ENCODE data around the gene SCNN1G.

Gene SCNN1G

DNA sequence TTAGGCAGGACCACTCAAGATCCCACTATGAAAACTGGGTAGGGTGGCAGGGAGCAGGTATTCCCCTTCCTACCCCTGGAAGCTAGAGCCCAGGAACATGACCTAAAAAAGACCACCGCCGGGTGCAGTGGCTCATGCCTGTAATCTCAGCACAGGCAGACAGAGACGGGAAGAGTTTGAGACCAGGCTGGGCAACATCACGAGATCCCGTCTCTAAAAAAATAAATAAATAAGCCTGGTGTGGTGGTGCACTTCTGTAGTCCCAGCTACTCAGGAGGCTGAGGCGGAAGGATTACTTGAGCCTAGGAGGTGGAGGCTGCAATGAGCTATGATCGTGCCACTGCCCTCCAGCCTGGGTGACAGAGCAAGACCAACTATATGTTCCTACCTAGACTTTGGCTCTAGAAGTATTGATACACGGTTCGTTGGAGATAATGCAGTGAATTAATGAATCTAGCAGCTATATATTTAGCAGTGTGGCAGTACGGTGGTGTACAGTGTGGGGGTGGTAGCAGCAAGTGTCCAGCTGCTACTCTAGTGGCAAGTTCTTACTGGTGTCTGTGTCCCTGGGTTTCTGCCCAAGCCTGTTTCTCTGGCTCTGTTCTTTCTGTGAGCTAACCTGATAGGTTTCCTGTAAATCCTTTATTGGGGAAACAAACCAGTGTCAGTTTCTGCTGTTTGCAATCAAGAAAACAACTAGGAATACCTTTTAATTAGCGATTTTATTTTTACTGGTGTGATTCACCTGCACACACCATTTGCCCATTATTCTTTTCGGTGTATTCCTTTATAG, 30.0 kb upstream of the SCNN1G start:
- TF ChIP-seq FOXM1 (IDR thresholded peaks at IDR 0.05; ENCODE audit: borderline replicate concordance, low read depth) (no peak), EP300 (IDR thresholded peaks at IDR 0.05; ENCODE audit: borderline replicate concordance) (no peak), YY1 (IDR thresholded peaks at IDR 0.05; ENCODE audit: low read depth) (no peak), TCF12 (IDR thresholded peaks at IDR 0.05; ENCODE audit: low read depth) (no peak)
- TF ChIP-seq, protein P1, sequence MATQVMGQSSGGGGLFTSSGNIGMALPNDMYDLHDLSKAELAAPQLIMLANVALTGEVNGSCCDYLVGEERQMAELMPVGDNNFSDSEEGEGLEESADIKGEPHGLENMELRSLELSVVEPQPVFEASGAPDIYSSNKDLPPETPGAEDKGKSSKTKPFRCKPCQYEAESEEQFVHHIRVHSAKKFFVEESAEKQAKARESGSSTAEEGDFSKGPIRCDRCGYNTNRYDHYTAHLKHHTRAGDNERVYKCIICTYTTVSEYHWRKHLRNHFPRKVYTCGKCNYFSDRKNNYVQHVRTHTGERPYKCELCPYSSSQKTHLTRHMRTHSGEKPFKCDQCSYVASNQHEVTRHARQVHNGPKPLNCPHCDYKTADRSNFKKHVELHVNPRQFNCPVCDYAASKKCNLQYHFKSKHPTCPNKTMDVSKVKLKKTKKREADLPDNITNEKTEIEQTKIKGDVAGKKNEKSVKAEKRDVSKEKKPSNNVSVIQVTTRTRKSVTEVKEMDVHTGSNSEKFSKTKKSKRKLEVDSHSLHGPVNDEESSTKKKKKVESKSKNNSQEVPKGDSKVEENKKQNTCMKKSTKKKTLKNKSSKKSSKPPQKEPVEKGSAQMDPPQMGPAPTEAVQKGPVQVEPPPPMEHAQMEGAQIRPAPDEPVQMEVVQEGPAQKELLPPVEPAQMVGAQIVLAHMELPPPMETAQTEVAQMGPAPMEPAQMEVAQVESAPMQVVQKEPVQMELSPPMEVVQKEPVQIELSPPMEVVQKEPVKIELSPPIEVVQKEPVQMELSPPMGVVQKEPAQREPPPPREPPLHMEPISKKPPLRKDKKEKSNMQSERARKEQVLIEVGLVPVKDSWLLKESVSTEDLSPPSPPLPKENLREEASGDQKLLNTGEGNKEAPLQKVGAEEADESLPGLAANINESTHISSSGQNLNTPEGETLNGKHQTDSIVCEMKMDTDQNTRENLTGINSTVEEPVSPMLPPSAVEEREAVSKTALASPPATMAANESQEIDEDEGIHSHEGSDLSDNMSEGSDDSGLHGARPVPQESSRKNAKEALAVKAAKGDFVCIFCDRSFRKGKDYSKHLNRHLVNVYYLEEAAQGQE (IDR thresholded peaks at IDR 0.05; ENCODE audit: low read depth): no peak

DNA sequence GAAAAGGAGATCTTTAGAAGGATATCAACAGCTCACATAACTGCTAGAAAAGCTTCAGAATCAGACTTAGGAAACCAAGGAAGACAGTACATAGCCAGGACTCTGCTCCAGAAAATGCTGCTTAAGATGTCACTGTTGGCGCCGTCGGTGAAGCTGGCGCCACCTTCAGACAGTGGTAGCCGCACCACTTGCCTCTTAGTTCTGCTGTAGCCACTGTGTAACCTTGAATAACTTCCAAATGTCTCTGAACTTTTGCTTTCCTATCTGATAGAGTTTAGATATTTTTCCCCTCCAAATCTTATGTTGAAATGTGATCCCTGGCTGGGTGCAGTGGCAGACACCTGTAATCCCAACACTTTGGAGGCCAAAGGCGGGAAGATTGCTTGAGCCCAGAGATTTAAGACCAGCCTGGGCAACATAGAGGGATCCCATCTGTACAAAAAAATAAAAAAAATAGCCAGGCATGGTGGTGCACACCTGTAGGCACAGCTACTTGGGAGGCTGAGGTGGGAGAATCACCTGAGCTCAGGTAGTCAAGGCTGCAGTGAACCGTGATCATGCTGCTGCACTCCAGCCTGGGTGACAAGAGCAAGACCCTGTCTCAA, 27.0 kb upstream of the SCNN1G start:
- TF ChIP-seq RAD21 (IDR thresholded peaks at IDR 0.05; ENCODE audit: low read depth) (0 out of 2 replicates have a peak, but pooled peaks have one; percentile 7), EGR1 (IDR thresholded peaks at IDR 0.05) (no peak), TAF1 (IDR thresholded peaks at IDR 0.05; ENCODE audit: low read depth) (no peak)

DNA sequence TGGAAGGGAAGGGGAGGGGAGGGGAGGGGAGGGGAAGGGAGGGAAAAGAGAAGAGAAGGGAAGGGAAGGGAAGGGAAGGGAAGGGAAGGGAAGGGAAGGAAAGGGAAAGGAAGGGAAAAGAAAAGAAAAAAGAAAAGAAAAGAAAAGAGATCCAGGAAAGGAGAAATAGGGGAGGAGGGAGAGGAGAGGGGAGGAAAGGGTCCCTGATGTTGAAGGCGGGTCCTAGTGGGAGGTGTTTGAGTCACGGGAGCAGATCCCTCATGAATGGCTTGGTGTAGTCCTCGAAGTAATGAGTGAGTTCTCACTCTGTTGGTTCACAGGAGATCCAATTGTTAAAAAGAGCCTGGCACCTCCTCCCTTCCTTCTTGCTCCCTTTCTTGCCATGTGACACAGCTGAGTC, 26.4 kb upstream of the SCNN1G start:
- TF ChIP-seq ZBTB7A (IDR thresholded peaks at IDR 0.05; ENCODE audit: low read depth) (no peak), TAF1 (IDR thresholded peaks at IDR 0.05; ENCODE audit: low read depth) (no peak), EP300 (IDR thresholded peaks at IDR 0.05; ENCODE audit: borderline replicate concordance) (no peak), TCF12 (IDR thresholded peaks at IDR 0.05; ENCODE audit: low read depth) (no peak), CREB1 (IDR thresholded peaks at IDR 0.05; ENCODE audit: low read depth) (no peak), TEAD4 (IDR thresholded peaks at IDR 0.05) (no peak), CEBPB (IDR thresholded peaks at IDR 0.05) (no peak), EGR1 (IDR thresholded peaks at IDR 0.05) (no peak), NFIC (IDR thresholded peaks at IDR 0.05) (no peak), YY1 (IDR thresholded peaks at IDR 0.05; ENCODE audit: low read depth) (no peak)
- TF ChIP-seq, protein P2, sequence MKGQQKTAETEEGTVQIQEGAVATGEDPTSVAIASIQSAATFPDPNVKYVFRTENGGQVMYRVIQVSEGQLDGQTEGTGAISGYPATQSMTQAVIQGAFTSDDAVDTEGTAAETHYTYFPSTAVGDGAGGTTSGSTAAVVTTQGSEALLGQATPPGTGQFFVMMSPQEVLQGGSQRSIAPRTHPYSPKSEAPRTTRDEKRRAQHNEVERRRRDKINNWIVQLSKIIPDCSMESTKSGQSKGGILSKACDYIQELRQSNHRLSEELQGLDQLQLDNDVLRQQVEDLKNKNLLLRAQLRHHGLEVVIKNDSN (IDR thresholded peaks at IDR 0.05): no peak
- TF ChIP-seq, protein P3, sequence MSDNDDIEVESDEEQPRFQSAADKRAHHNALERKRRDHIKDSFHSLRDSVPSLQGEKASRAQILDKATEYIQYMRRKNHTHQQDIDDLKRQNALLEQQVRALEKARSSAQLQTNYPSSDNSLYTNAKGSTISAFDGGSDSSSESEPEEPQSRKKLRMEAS (IDR thresholded peaks at IDR 0.05): no peak

DNA sequence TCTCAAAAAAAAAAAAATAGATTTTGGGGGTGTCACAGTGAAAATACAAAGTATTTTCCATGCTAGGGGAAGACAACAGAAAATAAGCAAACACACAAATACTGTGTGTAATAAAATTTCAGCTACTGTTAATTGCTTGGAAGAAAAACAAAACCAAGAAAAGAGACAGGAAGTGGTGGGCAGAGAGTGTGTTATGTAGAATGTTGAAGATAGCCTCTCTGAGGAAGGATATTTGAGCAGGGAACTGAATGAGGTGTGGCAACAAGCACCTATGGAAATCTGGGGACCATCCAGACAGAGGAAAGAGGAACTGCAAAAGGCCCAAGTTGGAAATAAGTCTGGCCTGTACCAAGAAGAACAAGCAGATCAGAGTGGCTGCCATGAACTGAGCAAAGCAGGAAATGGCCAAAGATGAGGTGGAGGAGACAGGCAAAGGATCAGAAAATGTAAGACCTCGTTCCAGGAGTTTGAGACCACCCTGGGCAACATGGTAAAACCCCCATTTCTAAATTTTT, 25.5 kb upstream of the SCNN1G start:
- TF ChIP-seq EGR1 (IDR thresholded peaks at IDR 0.05) (no peak), TCF12 (IDR thresholded peaks at IDR 0.05; ENCODE audit: low read depth) (no peak), CREB1 (IDR thresholded peaks at IDR 0.05; ENCODE audit: low read depth) (no peak), RAD21 (IDR thresholded peaks at IDR 0.05; ENCODE audit: low read depth) (no peak), ZBTB7A (IDR thresholded peaks at IDR 0.05; ENCODE audit: low read depth) (no peak), CEBPB (IDR thresholded peaks at IDR 0.05) (no peak)

DNA sequence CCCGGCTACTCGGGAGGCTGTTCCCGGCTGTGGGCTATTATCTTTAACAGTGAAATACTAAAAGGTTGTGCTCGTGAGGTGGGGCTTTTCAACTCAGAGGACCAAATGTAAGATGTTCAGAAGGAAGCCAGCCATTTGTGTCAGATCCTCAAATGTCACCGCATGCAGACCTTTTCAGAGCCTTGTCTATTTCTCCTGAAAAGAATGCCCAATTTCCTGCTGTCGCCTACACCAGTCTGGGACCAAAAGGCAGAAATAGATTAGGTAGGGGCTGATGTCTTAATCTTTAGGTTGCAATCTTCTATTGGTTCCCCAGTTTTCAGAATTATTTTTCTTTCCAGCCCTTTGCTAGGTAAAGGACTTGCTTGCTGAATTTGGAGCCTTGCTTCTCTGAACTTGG, 24.4 kb upstream of the SCNN1G start:
- TF ChIP-seq, protein P1 (IDR thresholded peaks at IDR 0.05; ENCODE audit: low read depth): no peak
- TF ChIP-seq, protein P2 (IDR thresholded peaks at IDR 0.05): no peak
- TF ChIP-seq ZBTB7A (IDR thresholded peaks at IDR 0.05; ENCODE audit: low read depth) (no peak), EGR1 (IDR thresholded peaks at IDR 0.05) (no peak)

DNA sequence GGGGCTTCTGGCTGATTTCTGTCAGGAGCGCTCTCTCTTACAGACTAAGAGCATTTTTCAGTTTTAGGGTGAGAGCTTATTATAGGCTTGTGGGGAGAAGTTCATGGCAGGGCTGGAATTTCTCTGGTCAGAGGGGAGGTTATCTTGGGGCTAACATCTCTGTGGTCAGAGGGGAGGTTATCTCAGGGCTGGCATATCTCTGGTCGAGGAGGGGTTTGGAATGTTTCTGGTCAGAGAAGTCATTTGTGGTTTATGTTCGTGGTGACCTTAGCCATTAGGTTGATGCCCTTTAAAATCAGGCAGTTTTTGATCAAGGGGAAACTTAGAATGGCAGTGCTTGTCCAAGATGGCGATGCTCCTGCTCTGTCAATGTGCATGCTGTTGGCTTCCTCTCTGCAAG, 22.5 kb upstream of the SCNN1G start:
- TF ChIP-seq NFIC (IDR thresholded peaks at IDR 0.05) (no peak), CEBPB (IDR thresholded peaks at IDR 0.05) (no peak), RAD21 (IDR thresholded peaks at IDR 0.05; ENCODE audit: low read depth) (no peak), YY1 (IDR thresholded peaks at IDR 0.05; ENCODE audit: low read depth) (no peak), EGR1 (IDR thresholded peaks at IDR 0.05) (no peak), TEAD4 (IDR thresholded peaks at IDR 0.05) (no peak), CREB1 (IDR thresholded peaks at IDR 0.05; ENCODE audit: low read depth) (no peak), FOXM1 (IDR thresholded peaks at IDR 0.05; ENCODE audit: borderline replicate concordance, low read depth) (no peak), ZBTB7A (IDR thresholded peaks at IDR 0.05; ENCODE audit: low read depth) (no peak), EP300 (IDR thresholded peaks at IDR 0.05; ENCODE audit: borderline replicate concordance) (no peak), TAF1 (IDR thresholded peaks at IDR 0.05; ENCODE audit: low read depth) (no peak), TCF12 (IDR thresholded peaks at IDR 0.05; ENCODE audit: low read depth) (no peak)
- TF ChIP-seq, protein P1 (IDR thresholded peaks at IDR 0.05; ENCODE audit: low read depth): no peak
- TF ChIP-seq, protein P2 (IDR thresholded peaks at IDR 0.05): no peak
- TF ChIP-seq, protein P3 (IDR thresholded peaks at IDR 0.05): no peak

Data from Ishikawa (cell line).